ENCODE results near the gene OR56A3.

OR56A3 gene

GRCh38 chr11:5941951-5942350, at the start of gene OR56A3:
OR56A3 (plus strand) TSS chr11:5942251; CDS start chr11:5947347, 5,096 bp downstream.
- Mint-ChIP-seq H3K27me3 (peaks cover 7% of the 10 kb centered on the region), H3K9me3 (ENCODE audit: low read depth) (no peaks in the 10 kb centered on the region), H3K27ac (no peak within 1 kb of the TSS), H3K4me1 (ENCODE audit: low read depth) (no peaks in the 10 kb centered on the region), H3K4me3 (no peak within 1 kb of the TSS), H3K36me3 (no peaks in the 10 kb centered on the region)

- Mint-ChIP-seq H3K27ac (no peak within 1 kb of the TSS), H3K4me1 (ENCODE audit: low read depth) (no peaks in the 10 kb centered on the region)
Measured at GRCh38 chr11:5892908-5893307, 49.1 kb upstream of the OR56A3 start, which contains the start of gene OR52E5. OR52E5 (plus strand) TSS chr11:5893208; CDS start chr11:5900777, 7,569 bp downstream.

GRCh38 chr11:5899534-5899933, 42.5 kb upstream of the OR56A3 start:
- no peaks in the 10 kb centered on the region for H3K9me3 Mint-ChIP-seq (ENCODE audit: low read depth)
- H3K4me1 Mint-ChIP-seq (ENCODE audit: low read depth) = no peaks in the 10 kb centered on the region
- no peak overlapping the region for H3K27ac Mint-ChIP-seq
- no peaks in the 10 kb centered on the region for H3K36me3 Mint-ChIP-seq
- H3K4me3 Mint-ChIP-seq = no peak overlapping the region
- peaks cover 2% of the 10 kb centered on the region for H3K27me3 Mint-ChIP-seq

More at GRCh38 chr11:5892908-5893307, 49.1 kb upstream of the OR56A3 start, which contains the start of gene OR52E5:
- Mint-ChIP-seq H3K4me3 (no peak within 1 kb of the TSS), H3K36me3 (no peaks in the 10 kb centered on the region), H3K27me3 (peaks cover 5% of the 10 kb centered on the region), H3K9me3 (ENCODE audit: low read depth) (no peaks in the 10 kb centered on the region)

GRCh38 chr11:5910540-5910939, 31.5 kb upstream of the OR56A3 start:
- H3K9me3 Mint-ChIP-seq (ENCODE audit: low read depth) = no peaks in the 10 kb centered on the region
- H3K4me3 Mint-ChIP-seq = no peak overlapping the region
- peaks cover 14% of the 10 kb centered on the region for H3K27me3 Mint-ChIP-seq
- H3K36me3 Mint-ChIP-seq = no peaks in the 10 kb centered on the region
- H3K4me1 Mint-ChIP-seq (ENCODE audit: low read depth) = no peaks in the 10 kb centered on the region
- no peak overlapping the region for H3K27ac Mint-ChIP-seq

- no peak overlapping the region for H3K4me3 Mint-ChIP-seq
- H3K27ac Mint-ChIP-seq = no peak overlapping the region
- no peaks in the 10 kb centered on the region for H3K27me3 Mint-ChIP-seq
- peaks cover 23% of the 10 kb centered on the region for H3K9me3 Mint-ChIP-seq (ENCODE audit: low read depth)
- no peaks in the 10 kb centered on the region for H3K36me3 Mint-ChIP-seq
- H3K4me1 Mint-ChIP-seq (ENCODE audit: low read depth) = no peaks in the 10 kb centered on the region
Measured at GRCh38 chr11:5922749-5923426, 19.2 kb upstream of the OR56A3 start.

GRCh38 chr11:5923427-5923776, 18.6 kb upstream of the OR56A3 start:
- peaks cover 23% of the 10 kb centered on the region for H3K9me3 Mint-ChIP-seq (ENCODE audit: low read depth)
- no peaks in the 10 kb centered on the region for H3K27me3 Mint-ChIP-seq
- no peaks in the 10 kb centered on the region for H3K4me1 Mint-ChIP-seq (ENCODE audit: low read depth)
- no peak overlapping the region for H3K27ac Mint-ChIP-seq
- H3K36me3 Mint-ChIP-seq = no peaks in the 10 kb centered on the region
- H3K4me3 Mint-ChIP-seq = no peak overlapping the region

GRCh38 chr11:5923794-5924193, 18.3 kb upstream of the OR56A3 start:
- H3K9me3 Mint-ChIP-seq (ENCODE audit: low read depth) = peaks cover 23% of the 10 kb centered on the region

GRCh38 chr11:5928271-5928670, 13.8 kb upstream of the OR56A3 start:
- Mint-ChIP-seq H3K4me3 (no peak overlapping the region), H3K4me1 (ENCODE audit: low read depth) (no peaks in the 10 kb centered on the region), H3K27ac (no peak overlapping the region), H3K27me3 (no peaks in the 10 kb centered on the region), H3K36me3 (no peaks in the 10 kb centered on the region), H3K9me3 (ENCODE audit: low read depth) (peaks cover 23% of the 10 kb centered on the region)

More at GRCh38 chr11:5923794-5924193, 18.3 kb upstream of the OR56A3 start:
- Mint-ChIP-seq H3K27ac (no peak overlapping the region), H3K4me1 (ENCODE audit: low read depth) (no peaks in the 10 kb centered on the region), H3K4me3 (no peak overlapping the region), H3K27me3 (no peaks in the 10 kb centered on the region), H3K36me3 (no peaks in the 10 kb centered on the region)

GRCh38 chr11:5928811-5929210, 13.2 kb upstream of the OR56A3 start:
- H3K9me3 Mint-ChIP-seq (ENCODE audit: low read depth) = peaks cover 23% of the 10 kb centered on the region
- no peaks in the 10 kb centered on the region for H3K27me3 Mint-ChIP-seq
- H3K36me3 Mint-ChIP-seq = no peaks in the 10 kb centered on the region
- no peak overlapping the region for H3K4me3 Mint-ChIP-seq
- no peaks in the 10 kb centered on the region for H3K4me1 Mint-ChIP-seq (ENCODE audit: low read depth)
- no peak overlapping the region for H3K27ac Mint-ChIP-seq

GRCh38 chr11:5929571-5930368, 12.3 kb upstream of the OR56A3 start:
- H3K27me3 Mint-ChIP-seq = no peaks in the 10 kb centered on the region
- no peak overlapping the region for H3K27ac Mint-ChIP-seq
- no peaks in the 10 kb centered on the region for H3K4me1 Mint-ChIP-seq (ENCODE audit: low read depth)

GRCh38 chr11:5930614-5931013, 11.4 kb upstream of the OR56A3 start:
- Mint-ChIP-seq H3K36me3 (no peaks in the 10 kb centered on the region), H3K27me3 (no peaks in the 10 kb centered on the region), H3K4me3 (no peak overlapping the region), H3K27ac (no peak overlapping the region), H3K9me3 (ENCODE audit: low read depth) (peaks cover 7% of the 10 kb centered on the region), H3K4me1 (ENCODE audit: low read depth) (no peaks in the 10 kb centered on the region)

More at GRCh38 chr11:5929571-5930368, 12.3 kb upstream of the OR56A3 start:
- Mint-ChIP-seq H3K4me3 (no peak overlapping the region), H3K36me3 (no peaks in the 10 kb centered on the region), H3K9me3 (ENCODE audit: low read depth) (peaks cover 16% of the 10 kb centered on the region)

GRCh38 chr11:5931061-5931460, 11.0 kb upstream of the OR56A3 start:
- H3K27ac Mint-ChIP-seq = no peak overlapping the region
- peaks cover 5% of the 10 kb centered on the region for H3K9me3 Mint-ChIP-seq (ENCODE audit: low read depth)
- no peaks in the 10 kb centered on the region for H3K27me3 Mint-ChIP-seq
- no peaks in the 10 kb centered on the region for H3K4me1 Mint-ChIP-seq (ENCODE audit: low read depth)
- H3K36me3 Mint-ChIP-seq = no peaks in the 10 kb centered on the region
- no peak overlapping the region for H3K4me3 Mint-ChIP-seq

GRCh38 chr11:5932671-5933070, 9.4 kb upstream of the OR56A3 start:
- Mint-ChIP-seq H3K4me3 (no peak overlapping the region), H3K9me3 (ENCODE audit: low read depth) (peaks cover 5% of the 10 kb centered on the region)

GRCh38 chr11:5933116-5933515, 8.9 kb upstream of the OR56A3 start:
- no peak overlapping the region for H3K27ac Mint-ChIP-seq
- no peak overlapping the region for H3K4me3 Mint-ChIP-seq
- H3K36me3 Mint-ChIP-seq = no peaks in the 10 kb centered on the region
- H3K4me1 Mint-ChIP-seq (ENCODE audit: low read depth) = no peaks in the 10 kb centered on the region
- H3K9me3 Mint-ChIP-seq (ENCODE audit: low read depth) = peaks cover 5% of the 10 kb centered on the region
- H3K27me3 Mint-ChIP-seq = peaks cover 1% of the 10 kb centered on the region

More at GRCh38 chr11:5932671-5933070, 9.4 kb upstream of the OR56A3 start:
- Mint-ChIP-seq H3K27ac (no peak overlapping the region), H3K4me1 (ENCODE audit: low read depth) (no peaks in the 10 kb centered on the region), H3K36me3 (no peaks in the 10 kb centered on the region), H3K27me3 (no peaks in the 10 kb centered on the region)

GRCh38 chr11:5937868-5938602, 4.0 kb upstream of the OR56A3 start:
- H3K9me3 Mint-ChIP-seq (ENCODE audit: low read depth) = no peaks in the 10 kb centered on the region
- H3K36me3 Mint-ChIP-seq = no peaks in the 10 kb centered on the region
- no peaks in the 10 kb centered on the region for H3K4me1 Mint-ChIP-seq (ENCODE audit: low read depth)
- H3K4me3 Mint-ChIP-seq = no peak overlapping the region
- no peak overlapping the region for H3K27ac Mint-ChIP-seq
- H3K27me3 Mint-ChIP-seq = peaks cover 1% of the 10 kb centered on the region

Data from activated naive CD8-positive, alpha-beta T cell (primary cell).